CD4-positive, alpha-beta T cell treated with Interleukin-6 at 100 ng/mL for 8 hours (primary cell): ENCODE data around the gene HEXD.
"Not testable (repeated sequence)": the region's sequence is repeated elsewhere in the genome, so short reads cannot be mapped to it uniquely, and the experiment has no call there.

Experiments
- DNase-seq: peaks from one replicate; pipeline ENCODE4 v3.0.0-alpha.2; 2020; ENCODE audit warnings: mixed read lengths, low spot score

The HEXD gene

DNA sequence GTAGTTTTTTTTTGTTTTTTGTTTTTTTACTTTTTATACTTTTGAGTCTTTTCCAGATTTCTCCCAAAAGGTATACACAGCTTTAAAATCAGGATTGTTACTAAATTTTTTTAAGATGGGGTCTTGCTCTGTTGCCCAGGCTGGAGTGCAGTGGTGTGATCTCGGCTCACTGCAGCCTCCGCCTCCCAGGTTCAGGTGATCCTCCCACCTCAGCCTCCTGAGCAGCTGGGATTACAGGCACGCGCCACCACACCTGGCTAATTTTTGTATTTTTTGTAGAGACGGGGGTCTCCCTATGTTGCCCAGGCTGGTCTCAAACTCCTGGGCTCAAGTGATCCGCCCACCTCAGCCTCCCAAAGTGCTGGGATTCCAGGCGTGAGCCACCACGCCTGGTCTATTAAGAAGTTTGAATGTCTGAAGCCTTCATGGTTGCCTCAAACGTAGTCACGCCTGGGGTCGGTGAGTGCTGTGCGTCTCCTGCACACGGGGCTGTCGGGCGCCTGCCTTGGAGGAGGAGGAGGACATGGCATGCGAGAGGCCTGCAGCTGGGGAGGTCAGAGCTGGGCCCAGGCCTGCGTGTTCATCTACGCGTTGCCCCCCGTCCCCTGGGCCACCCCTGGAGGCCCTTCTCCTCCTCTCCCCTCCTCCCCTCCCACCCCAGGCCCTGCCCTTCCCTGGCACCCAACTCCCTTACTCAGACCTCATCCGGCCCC is 35.8 kb upstream of the HEXD start:
- DNase-seq, result not testable (repeated sequence)

DNA sequence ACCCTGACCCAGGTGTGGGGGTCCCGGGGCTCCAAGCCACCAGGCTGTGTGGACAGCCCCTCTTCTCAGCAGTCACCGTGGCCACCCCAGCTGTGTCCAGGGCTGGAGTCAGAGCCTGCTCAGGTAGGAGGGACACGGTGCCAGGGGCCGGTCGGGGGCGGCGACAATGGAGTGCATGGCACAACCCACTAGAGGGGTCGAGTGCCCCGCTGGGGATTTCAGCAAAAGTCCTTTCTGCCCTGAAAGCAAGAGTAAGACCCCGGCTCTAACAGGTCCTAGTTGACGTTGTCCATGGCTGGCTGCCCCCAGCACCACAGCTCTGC is 35.3 kb upstream of the HEXD start:
- no peak for DNase-seq

DNA sequence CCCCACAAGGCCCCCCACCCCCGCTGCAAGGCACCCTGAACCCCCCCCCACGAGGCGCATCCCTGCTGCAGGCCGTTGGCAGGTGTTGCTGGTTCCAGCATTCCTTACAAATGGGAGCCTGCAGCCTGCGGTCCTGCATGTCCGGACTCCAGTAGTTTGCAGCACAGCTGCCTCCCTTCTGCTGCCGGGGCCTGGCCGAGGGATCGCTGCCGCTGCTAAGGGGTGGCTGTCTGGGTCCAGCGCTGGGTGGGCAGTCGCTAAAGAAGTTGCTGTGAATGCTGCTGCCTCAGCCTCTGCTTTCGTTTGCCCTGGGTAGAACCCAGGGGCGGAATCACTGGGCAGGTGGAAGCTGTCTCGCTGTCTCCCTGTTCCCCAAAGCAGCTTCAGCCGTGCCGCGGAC is 34.7 kb upstream of the HEXD start:
- DNase-seq, result no peak

- DNase-seq, result no peak
These were observed 34.0 kb upstream of the HEXD start for GRCh38 chr17:82384051-82384729.

GRCh38 chr17:82384730-82385481 is 33.2 kb upstream of the HEXD start:
- no peak for DNase-seq

DNA sequence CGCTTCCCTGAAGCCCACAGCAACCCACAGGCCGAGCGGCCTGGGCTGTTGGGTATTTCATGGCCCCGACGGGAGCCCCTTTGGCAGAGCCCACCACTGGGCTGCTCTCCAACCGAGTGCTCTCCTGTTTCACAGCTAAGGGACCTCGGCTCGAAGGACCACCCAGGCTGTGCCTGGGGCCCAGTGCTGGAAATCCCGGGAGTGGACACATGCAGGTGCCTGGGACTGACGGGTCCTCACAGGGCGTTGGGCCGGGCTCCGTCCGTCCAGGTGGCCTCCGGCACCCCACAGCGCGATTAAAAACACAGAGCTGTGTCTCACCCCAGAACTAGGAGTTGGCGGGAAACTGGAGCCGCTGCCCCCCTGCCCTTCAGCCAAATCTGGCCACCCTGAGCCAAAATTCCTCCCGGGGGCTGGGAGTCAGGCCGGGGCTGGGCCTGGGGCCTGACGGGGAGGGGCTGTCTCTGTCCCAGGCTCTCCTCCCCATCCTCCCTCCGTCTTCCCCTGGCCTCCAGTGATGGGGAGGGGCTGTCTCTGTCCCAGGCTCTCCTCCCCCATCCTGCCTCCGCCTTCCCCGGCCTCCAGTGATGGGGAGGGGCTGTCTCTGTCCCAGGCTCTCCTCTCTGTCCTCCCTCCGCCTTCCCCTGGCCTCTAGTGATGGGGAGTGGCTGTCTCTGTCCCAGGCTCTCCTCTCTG is 32.4 kb upstream of the HEXD start:
- no peak for DNase-seq

- no peak for DNase-seq
These were observed 31.8 kb upstream of the HEXD start for GRCh38 chr17:82386255-82386831.

DNA sequence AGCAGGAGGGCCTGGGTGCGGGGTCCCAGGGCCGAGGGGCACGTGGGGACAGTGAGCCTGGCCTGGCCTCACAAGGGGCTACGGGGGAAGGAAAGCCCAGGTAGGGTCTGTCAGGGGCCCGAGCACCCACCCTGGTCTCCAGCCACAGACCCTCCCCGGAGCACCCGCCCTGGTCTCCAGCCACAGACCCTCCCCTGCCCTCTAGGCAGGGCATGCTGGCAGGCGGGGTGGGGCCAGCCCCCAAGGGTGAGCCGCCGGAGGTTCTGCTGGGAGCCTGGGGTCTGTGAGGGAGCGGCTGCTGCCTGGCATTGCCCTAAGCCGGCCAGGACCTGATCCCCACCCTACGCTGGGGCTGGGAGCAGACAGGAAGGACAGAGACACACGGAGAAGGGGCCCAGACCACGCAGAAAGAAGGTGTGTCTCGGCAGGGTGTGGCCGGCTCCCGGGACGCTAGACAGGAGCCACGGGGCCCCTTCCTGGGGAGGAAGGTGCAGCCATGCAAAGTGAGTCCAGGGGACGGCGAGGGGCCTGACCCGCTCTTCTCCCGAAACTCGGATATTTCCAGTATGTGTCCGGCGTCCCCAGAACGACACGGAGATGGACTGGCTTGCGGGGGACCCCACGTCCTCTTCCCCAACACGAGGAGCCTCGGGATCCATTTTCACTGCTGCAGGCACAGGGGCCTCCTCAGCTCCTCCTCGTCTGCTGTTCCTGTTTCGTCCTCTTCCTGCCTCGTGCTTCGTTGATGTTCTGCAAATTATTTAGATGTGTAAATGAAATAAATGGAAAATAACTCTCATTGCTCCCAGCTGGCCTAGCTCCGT is 31.1 kb upstream of the HEXD start:
- no peak for DNase-seq

DNA sequence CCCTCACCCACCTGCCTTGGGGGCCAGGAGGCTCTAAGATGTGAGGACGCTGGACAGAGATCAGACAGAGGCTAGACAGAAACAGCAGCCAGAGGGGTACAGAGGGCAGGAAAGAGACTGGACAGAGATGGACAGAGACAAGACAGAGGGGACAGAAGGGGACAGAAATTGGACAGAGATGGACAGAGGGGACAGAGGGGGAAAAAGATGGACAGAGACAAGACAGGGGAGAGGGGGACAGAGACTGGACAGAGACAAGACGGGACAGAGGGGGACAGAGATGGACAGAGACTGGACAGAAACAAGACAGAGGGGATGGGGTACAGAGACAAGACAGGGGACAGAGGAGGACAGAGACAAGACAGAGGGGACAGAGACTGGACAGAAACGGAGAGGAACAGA is 30.4 kb upstream of the HEXD start:
- no peak for DNase-seq

- DNase-seq, result no peak
These were observed 29.8 kb upstream of the HEXD start for GRCh38 chr17:82388223-82388921.

GRCh38 chr17:82388922-82389283 is 29.2 kb upstream of the HEXD start:
- DNase-seq, result no peak

GRCh38 chr17:82389379-82389778 is 28.8 kb upstream of the HEXD start:
- DNase-seq, result no peak

GRCh38 chr17:82390015-82390859 is 27.9 kb upstream of the HEXD start:
- no peak for DNase-seq

GRCh38 chr17:82390860-82391435 is 27.2 kb upstream of the HEXD start:
- no peak for DNase-seq

DNA sequence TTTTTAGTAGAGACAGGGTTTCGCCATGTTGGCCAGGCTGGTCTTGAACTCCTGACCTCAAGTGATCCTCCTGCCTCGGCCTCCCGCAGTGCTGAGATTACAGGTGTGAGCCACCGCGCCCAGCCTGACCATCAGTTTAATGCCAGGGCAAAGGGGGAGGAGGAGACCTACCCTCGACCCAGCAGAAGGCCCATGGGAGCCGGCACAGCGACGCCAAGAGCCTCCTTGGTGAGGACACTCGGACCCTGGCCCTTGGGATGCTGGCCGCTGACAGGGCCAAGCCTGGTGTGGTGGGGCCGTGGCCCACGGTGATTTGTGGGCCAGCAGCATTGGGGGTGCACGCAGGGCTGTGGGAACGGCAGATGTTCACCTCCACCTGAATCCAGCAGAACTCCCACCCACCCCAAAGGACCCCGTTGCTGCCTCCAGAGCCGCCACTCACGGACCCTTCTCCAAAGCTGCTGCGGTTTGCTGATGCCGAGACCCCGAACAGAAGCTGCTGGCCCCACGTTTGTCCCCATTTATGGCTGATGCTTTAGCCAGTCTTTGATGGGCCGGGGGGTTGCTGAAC is 26.6 kb upstream of the HEXD start:
- no peak for DNase-seq

DNA sequence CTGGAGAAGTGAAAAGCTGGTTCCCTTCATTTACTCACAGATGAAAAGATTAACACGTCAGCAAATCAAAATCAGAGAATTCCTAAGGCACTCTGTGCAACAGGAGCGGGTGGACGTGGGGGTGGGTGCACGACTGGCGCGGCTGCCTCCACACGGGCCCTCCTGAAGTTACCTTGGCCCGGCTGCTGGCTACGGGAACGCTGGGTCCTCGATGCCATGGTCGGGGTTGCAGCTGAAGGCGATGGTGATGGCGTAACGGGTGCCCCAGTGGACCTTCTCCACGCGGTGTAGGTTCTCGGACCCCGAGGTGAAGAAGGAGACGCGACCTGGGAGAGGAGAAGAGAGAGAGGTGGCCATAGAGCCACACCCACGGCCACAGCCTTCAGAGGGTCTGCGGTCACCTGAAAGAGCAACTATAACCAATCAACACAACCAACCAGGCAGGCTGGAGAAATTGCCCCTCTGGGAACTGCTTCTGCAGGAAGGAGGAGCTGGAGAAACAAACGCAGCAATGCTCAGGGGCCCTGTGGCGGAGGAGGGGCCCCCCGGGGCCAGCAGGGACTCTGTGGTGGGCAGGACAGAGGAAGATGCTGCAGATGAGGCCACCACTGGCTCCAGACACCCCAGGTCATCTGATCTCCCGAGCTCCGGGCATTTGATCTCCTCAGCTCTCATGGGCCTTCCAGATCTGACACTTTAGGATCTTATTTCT is 25.8 kb upstream of the HEXD start:
- no peak for DNase-seq

DNA sequence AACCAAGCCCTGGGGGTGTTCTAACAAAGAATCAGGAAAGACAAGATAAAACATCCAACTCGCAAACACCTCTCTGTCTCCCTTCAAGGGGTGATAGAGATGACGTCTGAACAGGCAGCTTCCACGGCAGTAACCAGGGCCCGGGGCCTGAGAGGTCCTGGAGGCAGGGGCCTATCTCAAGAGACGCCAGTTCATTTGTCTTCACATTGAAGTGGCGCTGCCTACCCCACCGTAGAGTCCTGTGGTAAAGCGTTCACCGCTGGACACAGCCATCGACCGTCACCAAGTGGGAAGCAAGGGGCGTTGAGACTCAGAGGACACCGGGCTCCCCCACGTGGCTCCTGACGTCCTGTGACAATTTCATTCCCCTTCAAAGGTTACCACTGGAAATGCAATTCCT is 25.2 kb upstream of the HEXD start:
- DNase-seq, result no peak

DNA sequence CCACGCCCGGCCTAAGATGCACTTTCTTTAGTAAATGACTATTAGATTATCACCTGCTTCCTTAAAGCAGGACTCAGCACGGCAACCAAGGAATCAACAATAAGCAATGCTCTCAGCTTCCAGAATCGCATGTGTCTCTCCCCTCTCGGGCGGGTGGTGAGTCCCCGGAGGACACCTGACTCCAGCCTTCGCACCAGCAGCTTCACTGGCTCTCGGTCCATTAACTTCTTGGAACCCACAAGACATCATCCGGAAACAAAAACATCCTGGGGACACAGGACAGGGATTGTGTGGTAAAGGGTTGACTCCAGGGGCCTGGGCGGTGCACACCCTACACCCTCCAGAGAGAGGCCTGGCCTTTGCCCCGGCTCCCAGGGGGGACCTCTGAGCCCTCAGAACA is 23.9 kb upstream of the HEXD start:
- DNase-seq, result no peak
